A673 (cell line): ENCODE measurements around the gene BLOC1S4. TPM values are rescaled to one million over a fixed set of nuclear protein-coding genes. Genes with fewer than 3 reads are reported as not detected.

Source experiments
- BruUV-seq: library from RNA; stranded (reverse); fragments of 400-500 nt; replicated peaks from 2 replicates; lab custom pipeline; 2021; lab: Mats Ljungman, UMichigan
- CTCF ChIA-PET: fragments of 300-600 bp; sonication (Branson Sonifier 250); formaldehyde crosslinking; loops from one replicate; lab custom pipeline; 2022; ENCODE audit warnings: antibody characterized with exemption; lab: Charles Lee
- POLR2A ChIA-PET: fragments of 300-600 bp; sonication (Branson Sonifier 250); formaldehyde crosslinking; loops from one replicate; lab custom pipeline; 2022; ENCODE audit warnings: antibody characterized with exemption; ENCODE audit not compliant: low non-redundant PET; lab: Charles Lee
- DNase-seq: peaks from one replicate; pipeline ENCODE4 v3.0.0-alpha.2; 2015; ENCODE audit warnings: low spot score
- H3K27ac ChIP-seq: fragments of 200-600 bp; sonication (generic); 2 replicates; pipeline ENCODE4 v1.5.1; 2016; ENCODE audit warnings: mixed run types, low read depth, mild to moderate bottlenecking, mixed read lengths, antibody characterized with exemption, low read length; ENCODE audit not compliant: poor library complexity, severe bottlenecking
- H3K27me3 ChIP-seq: fragments of 200-600 bp; sonication (generic); replicated peaks from 2 replicates; pipeline ENCODE4 v1.6.1; 2017; ENCODE audit warnings: mixed run types, low read depth, mild to moderate bottlenecking, mixed read lengths, antibody characterized with exemption, low read length; ENCODE audit not compliant: insufficient read depth, poor library complexity
- H3K36me3 ChIP-seq: fragments of 200-600 bp; sonication (generic); 2 replicates; pipeline ENCODE4 v1.6.1; 2016; ENCODE audit warnings: mixed run types, mild to moderate bottlenecking, mixed read lengths, antibody characterized with exemption, low read length; ENCODE audit not compliant: insufficient read depth, poor library complexity, severe bottlenecking
- H3K4me1 ChIP-seq: fragments of 200-600 bp; sonication (generic); 2 replicates; pipeline ENCODE4 v1.6.1; 2017; ENCODE audit warnings: mixed run types, mild to moderate bottlenecking, mixed read lengths, antibody characterized with exemption, low read length; ENCODE audit not compliant: insufficient read depth, poor library complexity, severe bottlenecking
- H3K4me3 ChIP-seq: fragments of 200-600 bp; sonication (generic); 2 replicates; pipeline ENCODE4 v1.5.1; 2016; ENCODE audit warnings: low read depth, mixed run types, mild to moderate bottlenecking, mixed read lengths, low read length; ENCODE audit not compliant: poor library complexity, severe bottlenecking
- H3K9me3 ChIP-seq: fragments of 200-600 bp; sonication (generic); 2 replicates; pipeline ENCODE4 v1.6.1; 2016; ENCODE audit warnings: mixed run types, low read depth, mild to moderate bottlenecking, mixed read lengths, antibody characterized with exemption, low read length; ENCODE audit not compliant: poor library complexity, severe bottlenecking
- EZH2 ChIP-seq: fragments of 200-600 bp; sonication (generic); IDR thresholded peaks from 2 replicates; pipeline ENCODE4 v1.6.1; 2017; ENCODE audit warnings: borderline replicate concordance, low read depth, mild to moderate bottlenecking, mixed read lengths, antibody characterized with exemption, low read length; ENCODE audit not compliant: poor library complexity, severe bottlenecking
- intact Hi-C: fragments of 100-400 bp; cut with micrococcal nuclease; formaldehyde crosslinking; loops from one replicate; pipeline ENCODE4 v1.10.0; 2022; ENCODE audit not compliant: unreplicated experiment
- total RNA-seq: library from RNA; stranded (reverse); gene quantifications from 2 replicates; pipeline ENCODE4 v1.2.3, GENCODE V29; 2021
- TF ChIP-seq, protein P1 (sequence below): fragments of 300-800, 200-600 bp; sonication (generic); conservative IDR thresholded peaks from 2 replicates; pipeline ENCODE4 v1.5.1; 2017; ENCODE audit warnings: low read depth, mild to moderate bottlenecking, antibody characterized with exemption, low read length, moderate library complexity, mixed read lengths

Gene BLOC1S4
- total RNA-seq, 1 experiment from 2014 or later: 12.3 TPM

DNA sequence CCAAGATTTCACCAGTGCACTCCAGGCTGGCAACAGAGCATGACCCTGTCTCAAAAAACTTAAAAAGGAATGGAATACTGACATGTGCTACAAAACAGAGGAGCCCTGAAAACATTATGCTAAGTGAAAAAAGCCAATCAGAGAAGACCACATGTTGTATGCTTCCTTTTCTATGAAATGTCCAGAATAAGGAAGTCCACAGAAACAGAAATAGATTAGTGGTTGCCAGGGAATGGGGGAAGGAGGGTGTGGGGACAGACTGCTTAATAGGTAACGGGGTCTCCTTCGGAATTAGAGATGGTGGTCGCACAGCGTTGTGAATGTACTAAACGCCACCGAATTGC lies 36.5 kb downstream of the BLOC1S4 start:
- Histone ChIP-seq H3K4me1 (no peaks in the 10 kb centered on the region), H3K4me3 (no peak overlapping the region), H3K27ac (no peak overlapping the region), H3K27me3 (no peaks in the 10 kb centered on the region), H3K36me3 (no peaks in the 10 kb centered on the region), H3K9me3 (no peaks in the 10 kb centered on the region)
- TF ChIP-seq EZH2: no peak
- intact Hi-C loops: no loop called here
- CTCF ChIA-PET: no interaction called here
- no peak for DNase-seq
- POLR2A ChIA-PET: no interaction called here
- no TSS peak for BruUV-seq

DNA sequence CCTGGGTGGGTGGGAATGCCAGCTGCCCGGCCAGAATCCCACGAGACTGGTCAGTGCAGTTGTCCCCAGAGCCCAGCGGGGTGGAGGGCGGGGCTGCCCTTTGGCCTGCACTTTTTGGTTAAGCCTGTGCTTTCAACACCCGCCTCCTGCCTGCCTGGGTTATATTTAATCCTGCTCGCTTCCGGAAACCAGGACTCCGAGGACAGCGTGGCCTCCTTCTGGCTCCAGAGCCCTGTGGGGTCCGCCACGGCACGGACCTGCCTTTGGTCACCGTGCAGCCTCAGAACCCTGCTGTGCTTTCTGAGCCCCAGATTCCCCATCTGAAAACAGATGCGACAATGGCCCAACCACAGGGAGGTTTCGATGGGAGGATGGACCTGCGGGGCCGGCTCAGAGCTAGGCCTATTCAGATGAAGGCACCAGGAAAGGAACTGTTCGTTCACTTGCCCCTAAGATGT lies 37.2 kb downstream of the BLOC1S4 start:
- TF ChIP-seq EZH2: no peak
- TF ChIP-seq, protein P1, sequence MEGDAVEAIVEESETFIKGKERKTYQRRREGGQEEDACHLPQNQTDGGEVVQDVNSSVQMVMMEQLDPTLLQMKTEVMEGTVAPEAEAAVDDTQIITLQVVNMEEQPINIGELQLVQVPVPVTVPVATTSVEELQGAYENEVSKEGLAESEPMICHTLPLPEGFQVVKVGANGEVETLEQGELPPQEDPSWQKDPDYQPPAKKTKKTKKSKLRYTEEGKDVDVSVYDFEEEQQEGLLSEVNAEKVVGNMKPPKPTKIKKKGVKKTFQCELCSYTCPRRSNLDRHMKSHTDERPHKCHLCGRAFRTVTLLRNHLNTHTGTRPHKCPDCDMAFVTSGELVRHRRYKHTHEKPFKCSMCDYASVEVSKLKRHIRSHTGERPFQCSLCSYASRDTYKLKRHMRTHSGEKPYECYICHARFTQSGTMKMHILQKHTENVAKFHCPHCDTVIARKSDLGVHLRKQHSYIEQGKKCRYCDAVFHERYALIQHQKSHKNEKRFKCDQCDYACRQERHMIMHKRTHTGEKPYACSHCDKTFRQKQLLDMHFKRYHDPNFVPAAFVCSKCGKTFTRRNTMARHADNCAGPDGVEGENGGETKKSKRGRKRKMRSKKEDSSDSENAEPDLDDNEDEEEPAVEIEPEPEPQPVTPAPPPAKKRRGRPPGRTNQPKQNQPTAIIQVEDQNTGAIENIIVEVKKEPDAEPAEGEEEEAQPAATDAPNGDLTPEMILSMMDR: no peak
- no TSS peak for BruUV-seq
- H3K4me3 ChIP-seq: no peak overlapping the region
- no peaks in the 10 kb centered on the region for H3K4me1 ChIP-seq
- no peak overlapping the region for H3K27ac ChIP-seq
- H3K36me3 ChIP-seq: no peaks in the 10 kb centered on the region
- no peaks in the 10 kb centered on the region for H3K27me3 ChIP-seq
- intact Hi-C loops: no loop called here
- POLR2A ChIA-PET: no interaction called here
- DNase-seq: no peak
- CTCF ChIA-PET: no interaction called here
- H3K9me3 ChIP-seq: no peaks in the 10 kb centered on the region

DNA sequence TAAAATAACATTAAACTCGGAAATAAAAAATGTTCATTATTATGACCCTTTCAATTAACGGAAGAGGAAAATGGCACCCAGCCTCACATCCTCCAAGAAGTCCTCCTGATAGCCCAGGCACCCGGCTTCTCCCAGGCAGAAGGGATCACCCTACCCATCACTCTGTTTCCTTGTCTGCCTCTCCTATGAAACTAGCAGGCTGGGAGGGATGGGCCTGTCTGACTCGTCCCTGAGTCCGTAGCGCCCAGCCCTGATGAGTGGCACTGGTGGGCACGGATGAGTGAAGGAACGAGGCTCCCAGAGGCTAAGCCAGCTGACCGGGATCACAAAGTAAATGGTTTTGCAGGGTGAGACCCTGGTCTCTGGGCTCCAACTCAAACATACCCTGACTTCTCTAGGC lies 37.9 kb downstream of the BLOC1S4 start:
- no TSS peak for BruUV-seq
- Histone ChIP-seq H3K36me3 (no peaks in the 10 kb centered on the region), H3K4me3 (no peak overlapping the region), H3K9me3 (no peaks in the 10 kb centered on the region), H3K27ac (no peak overlapping the region), H3K27me3 (no peaks in the 10 kb centered on the region), H3K4me1 (no peaks in the 10 kb centered on the region)
- POLR2A ChIA-PET: no interaction called here
- DNase-seq: no peak
- no peak for TF ChIP-seq EZH2
- TF ChIP-seq, protein P1: no peak
- CTCF ChIA-PET: no interaction called here
- intact Hi-C loops: no loop called here

DNA sequence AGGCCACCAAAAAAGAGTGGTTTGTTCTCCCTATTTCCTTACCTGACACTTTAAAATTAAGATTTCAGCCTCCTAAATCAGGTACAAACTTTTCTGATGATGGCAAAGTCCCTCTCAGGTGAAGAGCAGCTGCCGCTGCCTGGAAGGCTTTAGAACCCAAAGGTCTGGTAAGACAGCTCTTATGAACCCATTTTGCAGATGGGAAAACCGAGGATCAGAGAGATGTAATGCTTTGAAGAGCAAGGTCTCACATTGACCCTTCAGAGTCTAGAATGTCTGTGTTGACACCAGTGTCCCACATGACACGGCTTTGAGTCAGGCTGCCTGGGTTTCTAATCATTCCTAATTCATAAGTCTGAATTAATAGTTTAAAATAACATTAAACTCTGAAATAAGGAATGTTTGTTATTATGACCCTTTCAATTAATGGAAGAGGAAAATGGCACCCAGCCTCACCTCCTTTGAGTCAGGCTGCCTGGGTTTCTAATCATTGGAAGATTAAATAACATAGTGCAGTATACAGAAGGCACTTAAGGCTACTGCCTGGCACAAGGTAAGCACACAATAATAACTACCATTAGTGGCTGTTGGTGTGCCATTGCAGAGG lies 38.6 kb downstream of the BLOC1S4 start:
- DNase-seq: no peak
- H3K27ac ChIP-seq: no peak overlapping the region
- ChIA-PET POLR2A (no interaction called here), CTCF (no interaction called here)
- intact Hi-C loops: no loop called here
- no peaks in the 10 kb centered on the region for H3K4me1 ChIP-seq
- H3K36me3 ChIP-seq: no peaks in the 10 kb centered on the region
- no peaks in the 10 kb centered on the region for H3K27me3 ChIP-seq
- no TSS peak for BruUV-seq
- no peaks in the 10 kb centered on the region for H3K9me3 ChIP-seq
- no peak overlapping the region for H3K4me3 ChIP-seq
- TF ChIP-seq, protein P1: no peak
- no peak for TF ChIP-seq EZH2
